Fibroblast of villous mesenchyme (primary cell): ENCODE data around the gene SH3RF3. TPM values are rescaled to one million over a fixed set of nuclear protein-coding genes. Genes with fewer than 3 reads are reported as not detected.
A peak's percentile ranks its signal among the peaks of the same experiment; 100 is the strongest.

ENCODE experiments used
- DNase-seq: peaks from one replicate; pipeline ENCODE4 v3.0.0-alpha.2; 2010; ENCODE audit warnings: low read depth
- H3K4me3 ChIP-seq: 2 replicates; pipeline ENCODE4 v1.5.1; 2011; ENCODE audit warnings: low read depth, mild to moderate bottlenecking, low read length
- CTCF ChIP-seq: IDR thresholded peaks from 2 replicates; pipeline ENCODE4 v1.5.1; 2012; ENCODE audit warnings: low read depth, mild to moderate bottlenecking, low read length; ENCODE audit not compliant: insufficient read depth
- total RNA-seq: library from RNA; depleted of rRNA; stranded (reverse); fragments of >200 nt; gene quantifications from 2 replicates; pipeline ENCODE4 v1.2.3, GENCODE V29; 2012

Gene SH3RF3
- total RNA-seq, 1 donor, result 13.4 TPM

GRCh38 chr2:109176928-109177327 is 47.9 kb downstream of the SH3RF3 start:
- DNase-seq, result peak; percentile 58
- no peak overlapping the region for H3K4me3 ChIP-seq
- no peak for TF ChIP-seq CTCF

- no peak for DNase-seq
- no peak overlapping the region for H3K4me3 ChIP-seq
- no peak for TF ChIP-seq CTCF
Measured at GRCh38 chr2:109177635-109178034, 48.6 kb downstream of the SH3RF3 start.

GRCh38 chr2:109178968-109179367 is 50.0 kb downstream of the SH3RF3 start:
- no peak overlapping the region for H3K4me3 ChIP-seq
- TF ChIP-seq CTCF, result no peak
- no peak for DNase-seq

GRCh38 chr2:109180786-109181185 is 51.8 kb downstream of the SH3RF3 start:
- no peak overlapping the region for H3K4me3 ChIP-seq
- no peak for TF ChIP-seq CTCF
- no peak for DNase-seq

- H3K4me3 ChIP-seq, result no peak overlapping the region
- no peak for DNase-seq
- no peak for TF ChIP-seq CTCF
Measured at GRCh38 chr2:109182426-109182825, 53.4 kb downstream of the SH3RF3 start.

- DNase-seq, result no peak
- H3K4me3 ChIP-seq, result no peak overlapping the region
- no peak for TF ChIP-seq CTCF
Measured at GRCh38 chr2:109183871-109184270, 54.9 kb downstream of the SH3RF3 start.

- no peak overlapping the region for H3K4me3 ChIP-seq
- TF ChIP-seq CTCF, result no peak
- no peak for DNase-seq
Measured at GRCh38 chr2:109184368-109184767, 55.4 kb downstream of the SH3RF3 start.
